ENCODE data around the gene DNAJB2.

DNAJB2 gene

DNA sequence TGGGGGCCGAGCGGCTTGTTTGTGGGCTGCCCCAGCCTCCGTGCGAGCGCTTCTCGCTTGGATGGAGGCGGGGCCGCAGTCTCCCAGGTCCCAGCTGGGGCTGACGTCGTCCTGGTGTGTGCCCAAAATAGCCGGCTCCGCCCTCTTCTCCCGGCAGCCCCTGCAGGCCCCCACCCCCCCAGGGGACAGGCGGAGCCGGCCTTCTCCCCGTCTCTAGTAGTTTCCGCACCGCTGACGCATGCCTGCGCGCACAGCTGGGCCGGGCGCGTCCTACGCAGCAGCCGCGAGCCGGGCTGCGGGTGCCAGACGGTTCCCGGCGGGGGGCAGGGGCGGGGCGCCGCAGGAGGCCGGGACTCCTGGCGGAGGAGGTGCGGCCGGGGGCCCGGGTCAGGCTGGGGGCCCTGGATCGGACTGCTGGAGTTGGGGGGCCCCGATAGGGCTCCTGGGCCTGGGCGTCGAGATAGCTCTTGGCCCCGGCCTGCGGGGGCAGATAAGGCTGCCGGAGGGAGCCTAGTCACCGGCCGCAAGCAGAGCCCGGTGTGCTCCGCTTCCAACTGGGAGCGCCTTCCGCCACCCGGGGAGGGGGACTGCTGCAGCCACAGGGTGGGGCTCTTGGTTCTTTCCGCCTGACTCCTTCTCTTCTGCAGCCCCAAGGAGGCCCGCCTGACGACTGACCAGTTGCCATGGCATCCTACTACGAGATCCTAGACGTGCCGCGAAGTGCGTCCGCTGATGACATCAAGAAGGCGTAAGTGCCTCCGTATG is at the start of gene DNAJB2:
Gene DNAJB2 (plus strand): TSS at position 216 of the 765 bp plus-strand sequence. CDS start 468 bp downstream, at position 684.
- Histone ChIP-seq H3K9ac (peak within 1 kb of the TSS; percentile 68), H3K4me2 (ENCODE audit: low read length) (peak within 1 kb of the TSS; percentile 69), H3K79me2 (no peaks in the 10 kb centered on the region), H3K4me3 (ENCODE audit: low read depth, low read length) (peak within 1 kb of the TSS; percentile 72), H3K4me1 (peaks cover 20% of the 10 kb centered on the region), H3K27ac (peak within 1 kb of the TSS; percentile 82), H2AFZ (peak within 1 kb of the TSS; percentile 74), H3K27me3 (ENCODE audit: control insufficient read depth, insufficient read depth, low read length) (no peaks in the 10 kb centered on the region), H3K36me3 (ENCODE audit: control insufficient read depth, insufficient read depth, low read length) (no peaks in the 10 kb centered on the region), H3K9me3 (ENCODE audit: control insufficient read depth, low read length) (no peaks in the 10 kb centered on the region)
- no peak for TF ChIP-seq CTCF (IDR thresholded peaks at IDR 0.05)

GRCh38 chr2:219230059-219230540 is 49.1 kb upstream of the DNAJB2 start:
- Histone ChIP-seq H3K79me2 (peaks cover 22% of the 10 kb centered on the region), H3K9ac (no peak overlapping the region), H3K9me3 (ENCODE audit: control insufficient read depth, low read length) (no peaks in the 10 kb centered on the region), H3K36me3 (ENCODE audit: control insufficient read depth, insufficient read depth, low read length) (no peaks in the 10 kb centered on the region), H2AFZ (peak overlapping the region; percentile 94), H3K4me2 (ENCODE audit: low read length) (peak overlapping the region; percentile 93), H3K27ac (peak overlapping the region; percentile 77), H3K4me3 (ENCODE audit: low read depth, low read length) (peak overlapping the region; percentile 99), H3K27me3 (ENCODE audit: control insufficient read depth, insufficient read depth, low read length) (no peaks in the 10 kb centered on the region), H3K4me1 (peaks cover 7% of the 10 kb centered on the region)
- TF ChIP-seq CTCF (IDR thresholded peaks at IDR 0.05) = no peak

- Histone ChIP-seq H3K4me2 (ENCODE audit: low read length) (no peak overlapping the region), H3K36me3 (ENCODE audit: control insufficient read depth, insufficient read depth, low read length) (no peaks in the 10 kb centered on the region), H2AFZ (no peak overlapping the region), H3K79me2 (peaks cover 9% of the 10 kb centered on the region), H3K9ac (no peak overlapping the region), H3K4me1 (peaks cover 7% of the 10 kb centered on the region), H3K4me3 (ENCODE audit: low read depth, low read length) (no peak overlapping the region), H3K27me3 (ENCODE audit: control insufficient read depth, insufficient read depth, low read length) (no peaks in the 10 kb centered on the region), H3K9me3 (ENCODE audit: control insufficient read depth, low read length) (no peaks in the 10 kb centered on the region), H3K27ac (no peak overlapping the region)
- no peak for TF ChIP-seq CTCF (IDR thresholded peaks at IDR 0.05)
Measured at GRCh38 chr2:219234331-219234730, 44.8 kb upstream of the DNAJB2 start.

- Histone ChIP-seq H3K4me1 (peaks cover 14% of the 10 kb centered on the region), H3K79me2 (no peaks in the 10 kb centered on the region), H3K4me3 (ENCODE audit: low read depth, low read length) (no peak overlapping the region), H3K9ac (no peak overlapping the region), H3K27ac (peak overlapping the region; percentile 80), H2AFZ (peak overlapping the region; percentile 67), H3K9me3 (ENCODE audit: control insufficient read depth, low read length) (no peaks in the 10 kb centered on the region), H3K36me3 (ENCODE audit: control insufficient read depth, insufficient read depth, low read length) (no peaks in the 10 kb centered on the region), H3K4me2 (ENCODE audit: low read length) (no peak overlapping the region), H3K27me3 (ENCODE audit: control insufficient read depth, insufficient read depth, low read length) (no peaks in the 10 kb centered on the region)
- no peak for TF ChIP-seq CTCF (IDR thresholded peaks at IDR 0.05)
Measured at GRCh38 chr2:219243291-219243761, 35.8 kb upstream of the DNAJB2 start.
